HEK293 (cell line): ENCODE results near the gene MRM1.

Experiments used
- CTCF ChIA-PET: fragments of 350-600 bp; formaldehyde crosslinking; extraction: SDS; loops from one replicate; lab custom pipeline; 2021; ENCODE audit warnings: antibody characterized with exemption; lab: Yijun Ruan, JAX
- POLR2A ChIA-PET: fragments of 300-600 bp; formaldehyde crosslinking; extraction: SDS; loops from one replicate; lab custom pipeline; 2020; ENCODE audit warnings: antibody characterized with exemption, inconsistent platforms; lab: Yijun Ruan, JAX
- H3K27ac ChIP-seq: fragments of 200-500 bp; sonication (Bioruptor generic); 2 replicates; pipeline ENCODE4 v1.5.1; 2014; ENCODE audit warnings: low read depth, low read length, control low read depth, inconsistent platforms; ENCODE audit errors: extremely low read depth
- H3K36me3 ChIP-seq, 2 experiments: fragments of 200-500 bp in 1 of 2; sonication (Bioruptor generic) in 1 of 2; 1 replicate in 1 of 2; 2 replicates in 1 of 2; pipeline ENCODE4 v1.5.1; 2014 to 2017; ENCODE audit warnings: inconsistent platforms in 2 of 2, low read length in 2 of 2; ENCODE audit not compliant: control insufficient read depth in 2 of 2, insufficient read depth in 1 of 2
- H3K4me1 ChIP-seq: fragments of 200-500 bp; sonication (Bioruptor generic); 2 replicates; pipeline ENCODE4 v1.5.1; 2014; ENCODE audit warnings: mild to moderate bottlenecking, low read length, inconsistent platforms; ENCODE audit not compliant: control insufficient read depth, insufficient read depth
- H3K4me3 ChIP-seq: 2 replicates; pipeline ENCODE4 v1.5.1; 2011; ENCODE audit warnings: low read depth, mild to moderate bottlenecking, control low read depth, low read length, moderate library complexity
- H3K9me3 ChIP-seq: fragments of 200-500 bp; sonication (Bioruptor generic); 2 replicates; pipeline ENCODE4 v1.5.1; 2014; ENCODE audit warnings: low read depth, low read length, inconsistent platforms; ENCODE audit not compliant: control insufficient read depth, insufficient read depth
- GLI2 ChIP-seq: fragments of 450-650 bp; formaldehyde crosslinking; IDR thresholded peaks from 2 replicates; pipeline ENCODE4; 2017; ENCODE audit warnings: missing biosample characterization, missing genetic modification characterization, low read depth, borderline replicate concordance
- GLIS1 ChIP-seq: fragments of 450-650 bp; formaldehyde crosslinking; IDR thresholded peaks from 2 replicates; pipeline ENCODE4 v1.5.1; 2016; ENCODE audit warnings: missing biosample characterization, missing genetic modification characterization
- KLF7 ChIP-seq: fragments of 450-650 bp; formaldehyde crosslinking; IDR thresholded peaks from 2 replicates; pipeline ENCODE4 v1.5.1; 2016; ENCODE audit warnings: missing biosample characterization, missing genetic modification characterization, borderline replicate concordance
- SALL2 ChIP-seq: fragments of 450-650 bp; formaldehyde crosslinking; IDR thresholded peaks from 2 replicates; pipeline ENCODE4 v1.5.0; 2017; ENCODE audit warnings: missing biosample characterization, mild to moderate bottlenecking, missing genetic modification characterization, borderline replicate concordance
- ZBTB17 ChIP-seq: fragments of 450-650 bp; formaldehyde crosslinking; IDR thresholded peaks from 2 replicates; pipeline ENCODE4 v1.5.1; 2016; ENCODE audit warnings: missing biosample characterization, missing genetic modification characterization
- ZBTB8A ChIP-seq: fragments of 450-650 bp; formaldehyde crosslinking; IDR thresholded peaks from 2 replicates; pipeline ENCODE4 v1.5.1; 2016; ENCODE audit warnings: missing biosample characterization, missing genetic modification characterization
- ZFP69B ChIP-seq: fragments of 450-650 bp; formaldehyde crosslinking; IDR thresholded peaks from 2 replicates; pipeline ENCODE4 v1.5.1; 2016; ENCODE audit warnings: missing biosample characterization, missing genetic modification characterization
- ZNF121 ChIP-seq: fragments of 450-650 bp; formaldehyde crosslinking; IDR thresholded peaks from 2 replicates; pipeline ENCODE4 v1.5.1; 2016; ENCODE audit warnings: missing biosample characterization, missing genetic modification characterization
- ZNF138 ChIP-seq: fragments of 450-650 bp; formaldehyde crosslinking; IDR thresholded peaks from 2 replicates; pipeline ENCODE4 v1.5.1; 2016; ENCODE audit warnings: missing biosample characterization, missing genetic modification characterization, borderline replicate concordance
- ZNF18 ChIP-seq: fragments of 450-650 bp; formaldehyde crosslinking; IDR thresholded peaks from 2 replicates; pipeline ENCODE4 v1.5.1; 2016; ENCODE audit warnings: missing biosample characterization, missing genetic modification characterization
- ZNF214 ChIP-seq: fragments of 450-650 bp; formaldehyde crosslinking; IDR thresholded peaks from 2 replicates; pipeline ENCODE4 v1.5.1; 2017; ENCODE audit warnings: missing biosample characterization, mild to moderate bottlenecking, missing genetic modification characterization, borderline replicate concordance
- ZNF292 ChIP-seq: fragments of 450-650 bp; formaldehyde crosslinking; IDR thresholded peaks from 2 replicates; pipeline ENCODE4 v1.5.1; 2016; ENCODE audit warnings: low read depth, missing biosample characterization, missing genetic modification characterization, borderline replicate concordance
- ZNF366 ChIP-seq: fragments of 450-650 bp; formaldehyde crosslinking; conservative IDR thresholded peaks from 2 replicates; pipeline ENCODE4 v1.5.1; 2016; ENCODE audit warnings: missing biosample characterization, missing genetic modification characterization
- ZNF37A ChIP-seq: fragments of 450-650 bp; IDR thresholded peaks from 2 replicates; pipeline ENCODE4 v1.5.1; 2018; ENCODE audit warnings: missing biosample characterization, missing genetic modification characterization
- ZNF404 ChIP-seq: fragments of 450-650 bp; formaldehyde crosslinking; IDR thresholded peaks from 2 replicates; pipeline ENCODE4 v1.5.1; 2017; ENCODE audit warnings: missing biosample characterization, missing genetic modification characterization
- ZNF48 ChIP-seq: fragments of 450-650 bp; formaldehyde crosslinking; IDR thresholded peaks from 2 replicates; pipeline ENCODE4 v1.5.1; 2016; ENCODE audit warnings: missing biosample characterization, missing genetic modification characterization
- ZNF501 ChIP-seq: fragments of 450-650 bp; formaldehyde crosslinking; IDR thresholded peaks from 2 replicates; pipeline ENCODE4 v1.5.1; 2016; ENCODE audit warnings: missing biosample characterization, missing genetic modification characterization
- ZNF544 ChIP-seq: fragments of 450-650 bp; formaldehyde crosslinking; IDR thresholded peaks from 2 replicates; pipeline ENCODE4 v1.5.0; 2017; ENCODE audit warnings: missing biosample characterization, missing genetic modification characterization
- ZNF654 ChIP-seq: fragments of 450-650 bp; formaldehyde crosslinking; IDR thresholded peaks from 2 replicates; pipeline ENCODE4 v1.5.1; 2016; ENCODE audit warnings: low read depth, missing biosample characterization, missing genetic modification characterization
- ZNF692 ChIP-seq: fragments of 450-650 bp; formaldehyde crosslinking; IDR thresholded peaks from 2 replicates; pipeline ENCODE4 v1.5.1; 2016; ENCODE audit warnings: missing biosample characterization, missing genetic modification characterization
- ZNF768 ChIP-seq: fragments of 450-650 bp; formaldehyde crosslinking; IDR thresholded peaks from 2 replicates; pipeline ENCODE4 v1.5.1; 2018; ENCODE audit warnings: missing biosample characterization, mild to moderate bottlenecking, missing genetic modification characterization
- TF ChIP-seq, protein P1 (sequence below): fragments of 450-650 bp; formaldehyde crosslinking; IDR thresholded peaks from 2 replicates; pipeline ENCODE4 v1.5.1; 2016; ENCODE audit warnings: missing biosample characterization, missing genetic modification characterization, borderline replicate concordance
- TF ChIP-seq, protein P2 (sequence below): fragments of 450-650 bp; formaldehyde crosslinking; IDR thresholded peaks from 2 replicates; pipeline ENCODE4 v1.5.1; 2016; ENCODE audit warnings: missing biosample characterization, missing genetic modification characterization
- TF ChIP-seq, protein P3 (sequence below): fragments of 450-650 bp; formaldehyde crosslinking; IDR thresholded peaks from 2 replicates; pipeline ENCODE4 v1.5.1; 2016; ENCODE audit warnings: missing biosample characterization, missing genetic modification characterization

The MRM1 gene

GRCh38 chr17:36553459-36553858, 47.9 kb upstream of the MRM1 start:
- CTCF ChIA-PET: no interaction called here
- peaks cover 43 to 58% of the 10 kb centered on the region in 2 experiments for H3K36me3 ChIP-seq
- no peak overlapping the region; the same call in 1 of the 2 replicates for H3K27ac ChIP-seq
- H3K4me1 ChIP-seq: no peaks in the 10 kb centered on the region
- no peak overlapping the region for H3K4me3 ChIP-seq
- POLR2A ChIA-PET: interaction anchor here (0.6 kb wide), 1 partner anchor 8 kb away, joined by 3 read pairs; no protein-coding TSS in a partner anchor
- H3K9me3 ChIP-seq: no peaks in the 10 kb centered on the region
- TF ChIP-seq ZNF121 (no peak), ZNF18 (tag by site-specific recombination) (no peak), GLIS1 (tag by site-specific recombination) (no peak), ZNF37A (tag by site-specific recombination) (no peak), ZNF292 (no peak), ZFP69B (tag by site-specific recombination) (no peak), ZNF501 (tag by site-specific recombination) (no peak), SALL2 (no peak), ZNF692 (tag by site-specific recombination) (no peak), ZBTB8A (tag by site-specific recombination) (no peak), ZBTB17 (tag by site-specific recombination) (no peak), ZNF404 (tag by site-specific recombination) (no peak), ZNF48 (no peak), ZNF544 (tag by site-specific recombination) (no peak)
- TF ChIP-seq, protein P1, sequence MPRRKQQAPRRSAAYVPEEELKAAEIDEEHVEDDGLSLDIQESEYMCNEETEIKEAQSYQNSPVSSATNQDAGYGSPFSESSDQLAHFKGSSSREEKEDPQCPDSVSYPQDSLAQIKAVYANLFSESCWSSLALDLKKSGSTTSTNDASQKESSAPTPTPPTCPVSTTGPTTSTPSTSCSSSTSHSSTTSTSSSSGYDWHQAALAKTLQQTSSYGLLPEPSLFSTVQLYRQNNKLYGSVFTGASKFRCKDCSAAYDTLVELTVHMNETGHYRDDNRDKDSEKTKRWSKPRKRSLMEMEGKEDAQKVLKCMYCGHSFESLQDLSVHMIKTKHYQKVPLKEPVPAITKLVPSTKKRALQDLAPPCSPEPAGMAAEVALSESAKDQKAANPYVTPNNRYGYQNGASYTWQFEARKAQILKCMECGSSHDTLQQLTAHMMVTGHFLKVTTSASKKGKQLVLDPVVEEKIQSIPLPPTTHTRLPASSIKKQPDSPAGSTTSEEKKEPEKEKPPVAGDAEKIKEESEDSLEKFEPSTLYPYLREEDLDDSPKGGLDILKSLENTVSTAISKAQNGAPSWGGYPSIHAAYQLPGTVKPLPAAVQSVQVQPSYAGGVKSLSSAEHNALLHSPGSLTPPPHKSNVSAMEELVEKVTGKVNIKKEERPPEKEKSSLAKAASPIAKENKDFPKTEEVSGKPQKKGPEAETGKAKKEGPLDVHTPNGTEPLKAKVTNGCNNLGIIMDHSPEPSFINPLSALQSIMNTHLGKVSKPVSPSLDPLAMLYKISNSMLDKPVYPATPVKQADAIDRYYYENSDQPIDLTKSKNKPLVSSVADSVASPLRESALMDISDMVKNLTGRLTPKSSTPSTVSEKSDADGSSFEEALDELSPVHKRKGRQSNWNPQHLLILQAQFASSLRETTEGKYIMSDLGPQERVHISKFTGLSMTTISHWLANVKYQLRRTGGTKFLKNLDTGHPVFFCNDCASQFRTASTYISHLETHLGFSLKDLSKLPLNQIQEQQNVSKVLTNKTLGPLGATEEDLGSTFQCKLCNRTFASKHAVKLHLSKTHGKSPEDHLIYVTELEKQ: no peak

GRCh38 chr17:36566081-36566480, 35.3 kb upstream of the MRM1 start:
- Histone ChIP-seq H3K4me3 (no peak overlapping the region), H3K36me3 (peaks cover 90 to 92% of the 10 kb centered on the region in 2 experiments), H3K9me3 (no peaks in the 10 kb centered on the region), H3K27ac (no peak overlapping the region), H3K4me1 (no peaks in the 10 kb centered on the region)
- ChIA-PET CTCF (no interaction called here), POLR2A (interaction anchor here (0.5 to 1.4 kb wide), 2 partner anchors 20 to 31 kb away, joined by 3 to 4 read pairs; no protein-coding TSS in a partner anchor)
- no peak for TF ChIP-seq ZNF366 (tag by site-specific recombination)
- no peak for TF ChIP-seq GLI2 (tag by site-specific recombination)
- TF ChIP-seq ZNF292: no peak
- no peak for TF ChIP-seq ZBTB17 (tag by site-specific recombination)
- no peak for TF ChIP-seq KLF7 (tag by site-specific recombination)
- TF ChIP-seq, protein P2, sequence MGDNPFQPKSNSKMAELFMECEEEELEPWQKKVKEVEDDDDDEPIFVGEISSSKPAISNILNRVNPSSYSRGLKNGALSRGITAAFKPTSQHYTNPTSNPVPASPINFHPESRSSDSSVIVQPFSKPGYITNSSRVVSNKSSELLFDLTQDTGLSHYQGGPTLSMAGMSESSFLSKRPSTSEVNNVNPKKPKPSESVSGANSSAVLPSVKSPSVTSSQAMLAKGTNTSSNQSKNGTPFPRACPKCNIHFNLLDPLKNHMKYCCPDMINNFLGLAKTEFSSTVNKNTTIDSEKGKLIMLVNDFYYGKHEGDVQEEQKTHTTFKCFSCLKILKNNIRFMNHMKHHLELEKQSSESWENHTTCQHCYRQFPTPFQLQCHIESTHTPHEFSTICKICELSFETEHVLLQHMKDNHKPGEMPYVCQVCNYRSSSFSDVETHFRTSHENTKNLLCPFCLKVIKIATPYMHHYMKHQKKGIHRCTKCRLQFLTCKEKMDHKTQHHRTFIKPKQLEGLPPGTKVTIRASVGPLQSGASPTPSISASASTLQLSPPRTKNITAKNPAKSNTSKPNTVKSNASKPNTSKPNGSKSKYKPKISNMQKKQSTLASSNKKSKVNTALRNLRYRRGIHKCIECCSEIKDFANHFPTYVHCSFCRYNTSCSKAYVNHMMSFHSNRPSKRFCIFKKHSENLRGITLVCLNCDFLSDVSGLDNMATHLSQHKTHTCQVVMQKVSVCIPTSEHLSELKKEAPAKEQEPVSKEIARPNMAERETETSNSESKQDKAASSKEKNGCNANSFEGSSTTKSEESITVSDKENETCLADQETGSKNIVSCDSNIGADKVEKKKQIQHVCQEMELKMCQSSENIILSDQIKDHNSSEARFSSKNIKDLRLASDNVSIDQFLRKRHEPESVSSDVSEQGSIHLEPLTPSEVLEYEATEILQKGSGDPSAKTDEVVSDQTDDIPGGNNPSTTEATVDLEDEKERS (tag by site-specific recombination): no peak
- TF ChIP-seq, protein P3, sequence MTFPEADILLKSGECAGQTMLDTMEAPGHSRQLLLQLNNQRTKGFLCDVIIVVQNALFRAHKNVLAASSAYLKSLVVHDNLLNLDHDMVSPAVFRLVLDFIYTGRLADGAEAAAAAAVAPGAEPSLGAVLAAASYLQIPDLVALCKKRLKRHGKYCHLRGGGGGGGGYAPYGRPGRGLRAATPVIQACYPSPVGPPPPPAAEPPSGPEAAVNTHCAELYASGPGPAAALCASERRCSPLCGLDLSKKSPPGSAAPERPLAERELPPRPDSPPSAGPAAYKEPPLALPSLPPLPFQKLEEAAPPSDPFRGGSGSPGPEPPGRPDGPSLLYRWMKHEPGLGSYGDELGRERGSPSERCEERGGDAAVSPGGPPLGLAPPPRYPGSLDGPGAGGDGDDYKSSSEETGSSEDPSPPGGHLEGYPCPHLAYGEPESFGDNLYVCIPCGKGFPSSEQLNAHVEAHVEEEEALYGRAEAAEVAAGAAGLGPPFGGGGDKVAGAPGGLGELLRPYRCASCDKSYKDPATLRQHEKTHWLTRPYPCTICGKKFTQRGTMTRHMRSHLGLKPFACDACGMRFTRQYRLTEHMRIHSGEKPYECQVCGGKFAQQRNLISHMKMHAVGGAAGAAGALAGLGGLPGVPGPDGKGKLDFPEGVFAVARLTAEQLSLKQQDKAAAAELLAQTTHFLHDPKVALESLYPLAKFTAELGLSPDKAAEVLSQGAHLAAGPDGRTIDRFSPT (tag by site-specific recombination): no peak
- TF ChIP-seq ZNF654 (tag by site-specific recombination): no peak
- TF ChIP-seq ZNF214 (tag by site-specific recombination): no peak
- TF ChIP-seq ZNF768: no peak
- TF ChIP-seq ZNF138 (tag by site-specific recombination): no peak
